Activated CD4-positive, alpha-beta T cell treated with anti-CD3 and anti-CD28 coated beads, Interleukin-2, amount 10 ng/mL, durations not matched to agents 24 days and 14 days (primary cell): ENCODE results near the gene KCNK7. TPM values are rescaled to one million over a fixed set of nuclear protein-coding genes. Genes with fewer than 3 reads are reported as not detected.

Experiments
- DNase-seq: peaks from one replicate; pipeline ENCODE4 v3.0.0; 2022
- H3K27ac Mint-ChIP-seq: one replicate; pipeline ENCODE4 v1.8.0; 2022; ENCODE audit warnings: mild to moderate bottlenecking, mixed read lengths
- H3K27me3 Mint-ChIP-seq: one replicate; pipeline ENCODE4 v1.8.0; 2022; ENCODE audit warnings: mixed read lengths
- H3K36me3 Mint-ChIP-seq: one replicate; pipeline ENCODE4 v1.8.0; 2022; ENCODE audit warnings: low read depth, mild to moderate bottlenecking, mixed read lengths
- H3K4me1 Mint-ChIP-seq: one replicate; pipeline ENCODE4 v1.8.0; 2021; ENCODE audit warnings: mixed read lengths
- H3K4me3 Mint-ChIP-seq: one replicate; pipeline ENCODE4 v1.8.0; 2022; ENCODE audit warnings: mild to moderate bottlenecking, moderate library complexity, mixed read lengths
- H3K9me3 Mint-ChIP-seq: one replicate; pipeline ENCODE4 v1.8.0; 2021; ENCODE audit warnings: mixed read lengths
- intact Hi-C: fragments of 100-400 bp; cut with micrococcal nuclease; formaldehyde crosslinking; loops from one replicate; pipeline ENCODE4 v1.15.1; 2023
- total RNA-seq: library from RNA; stranded (reverse); gene quantifications from 2 replicates; pipeline ENCODE4 v1.2.3, GENCODE V29; 2022

Gene KCNK7
- total RNA-seq, 1 donor from 2014 or later = 1.3 TPM

- peak overlapping the region; percentile 97 for H3K4me3 Mint-ChIP-seq
- intact Hi-C loops = no loop called here
- peaks cover 50% of the 10 kb centered on the region for H3K36me3 Mint-ChIP-seq
- H3K27ac Mint-ChIP-seq = peak overlapping the region; percentile 78
- peaks cover 3% of the 10 kb centered on the region for H3K27me3 Mint-ChIP-seq
- no peaks in the 10 kb centered on the region for H3K9me3 Mint-ChIP-seq
- H3K4me1 Mint-ChIP-seq = peaks cover 41% of the 10 kb centered on the region
- no peak for DNase-seq
Measured at GRCh38 chr11:65611028-65611757, 15.6 kb upstream of the KCNK7 start.

GRCh38 chr11:65610404-65610803, 14.8 kb upstream of the KCNK7 start:
- Mint-ChIP-seq H3K4me1 (peaks cover 39% of the 10 kb centered on the region), H3K4me3 (peak overlapping the region; percentile 97), H3K27ac (peak overlapping the region; percentile 78), H3K9me3 (no peaks in the 10 kb centered on the region), H3K36me3 (peaks cover 53% of the 10 kb centered on the region), H3K27me3 (peaks cover under 1% of the 10 kb centered on the region)
- intact Hi-C loops = no loop called here
- DNase-seq = no peak

GRCh38 chr11:65609665-65610064, 14.1 kb upstream of the KCNK7 start:
- Mint-ChIP-seq H3K27me3 (no peaks in the 10 kb centered on the region), H3K4me3 (peak overlapping the region; percentile 97), H3K36me3 (peaks cover 51% of the 10 kb centered on the region), H3K27ac (peak overlapping the region; percentile 78), H3K4me1 (peaks cover 36% of the 10 kb centered on the region), H3K9me3 (no peaks in the 10 kb centered on the region)
- DNase-seq = no peak
- intact Hi-C loops = no loop called here

DNA sequence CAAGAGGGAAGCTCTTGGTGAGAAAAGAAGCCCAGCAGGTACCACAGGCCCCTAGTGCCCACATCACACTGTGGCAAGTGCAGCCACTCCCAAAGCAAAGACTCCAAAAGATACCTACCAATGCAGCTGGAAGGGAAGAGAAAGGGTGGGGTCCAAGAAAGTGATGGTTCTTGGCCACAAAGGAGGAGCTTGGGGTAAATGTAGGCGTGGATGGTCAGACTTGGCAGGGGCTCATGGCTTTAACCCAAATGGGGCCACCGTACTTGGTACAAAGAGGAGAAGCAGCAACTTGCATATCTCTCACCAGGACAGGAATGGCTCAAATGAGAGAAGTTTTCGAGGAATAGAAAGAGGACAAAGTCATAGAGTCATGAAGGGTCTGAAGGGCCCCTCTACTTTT, 13.6 kb upstream of the KCNK7 start:
- DNase-seq = no peak
- H3K36me3 Mint-ChIP-seq = peaks cover 54% of the 10 kb centered on the region
- intact Hi-C loops = no loop called here
- no peaks in the 10 kb centered on the region for H3K9me3 Mint-ChIP-seq
- peaks cover 36% of the 10 kb centered on the region for H3K4me1 Mint-ChIP-seq
- peak overlapping the region; percentile 22 for H3K27ac Mint-ChIP-seq
- peak overlapping the region; percentile 16 for H3K4me3 Mint-ChIP-seq
- no peaks in the 10 kb centered on the region for H3K27me3 Mint-ChIP-seq

DNA sequence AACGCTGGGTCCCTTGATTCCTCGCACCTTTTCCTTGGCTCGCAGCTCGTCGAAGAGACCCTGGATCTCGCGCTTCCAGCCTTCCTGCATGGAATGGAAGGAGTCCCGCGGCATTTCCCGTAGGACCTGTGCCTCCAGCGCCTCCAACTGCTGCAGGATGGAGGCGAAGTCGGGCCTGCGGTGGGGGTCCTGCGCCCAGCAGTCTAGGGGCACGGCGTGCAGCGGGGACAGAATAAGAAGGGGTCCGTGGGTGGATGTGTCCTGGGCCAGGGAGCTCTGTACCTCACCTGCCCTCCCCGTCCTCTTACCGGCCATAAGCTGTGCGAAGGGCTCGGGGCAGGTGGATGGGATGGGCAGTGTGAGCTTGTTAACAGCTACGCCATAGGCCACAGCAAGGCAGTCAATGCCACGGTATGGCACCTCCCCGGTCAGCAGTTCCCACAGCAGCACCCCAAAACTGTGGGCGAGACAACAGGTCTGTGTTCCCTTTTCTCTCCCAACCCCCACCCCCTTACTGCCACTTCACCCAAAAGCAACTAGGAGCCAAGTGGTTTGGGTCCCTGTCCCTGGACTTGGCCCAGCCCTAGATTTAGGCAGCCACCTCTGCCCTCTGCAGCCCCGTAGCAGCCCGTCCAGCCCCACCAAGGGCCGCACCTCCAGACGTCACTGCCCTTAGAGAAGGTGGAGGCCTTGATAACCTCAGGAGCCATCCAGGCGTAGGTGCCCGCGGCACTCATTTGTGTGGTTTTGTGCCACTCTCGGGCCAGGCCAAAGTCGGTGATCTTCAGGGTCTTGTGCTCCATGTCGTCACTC, 12.2 kb upstream of the KCNK7 start:
- DNase-seq = no peak
- peaks cover 60% of the 10 kb centered on the region for H3K36me3 Mint-ChIP-seq
- H3K27ac Mint-ChIP-seq = no peak overlapping the region
- intact Hi-C loops = no loop called here
- H3K9me3 Mint-ChIP-seq = no peaks in the 10 kb centered on the region
- no peaks in the 10 kb centered on the region for H3K27me3 Mint-ChIP-seq
- H3K4me3 Mint-ChIP-seq = no peak overlapping the region
- peaks cover 31% of the 10 kb centered on the region for H3K4me1 Mint-ChIP-seq

DNA sequence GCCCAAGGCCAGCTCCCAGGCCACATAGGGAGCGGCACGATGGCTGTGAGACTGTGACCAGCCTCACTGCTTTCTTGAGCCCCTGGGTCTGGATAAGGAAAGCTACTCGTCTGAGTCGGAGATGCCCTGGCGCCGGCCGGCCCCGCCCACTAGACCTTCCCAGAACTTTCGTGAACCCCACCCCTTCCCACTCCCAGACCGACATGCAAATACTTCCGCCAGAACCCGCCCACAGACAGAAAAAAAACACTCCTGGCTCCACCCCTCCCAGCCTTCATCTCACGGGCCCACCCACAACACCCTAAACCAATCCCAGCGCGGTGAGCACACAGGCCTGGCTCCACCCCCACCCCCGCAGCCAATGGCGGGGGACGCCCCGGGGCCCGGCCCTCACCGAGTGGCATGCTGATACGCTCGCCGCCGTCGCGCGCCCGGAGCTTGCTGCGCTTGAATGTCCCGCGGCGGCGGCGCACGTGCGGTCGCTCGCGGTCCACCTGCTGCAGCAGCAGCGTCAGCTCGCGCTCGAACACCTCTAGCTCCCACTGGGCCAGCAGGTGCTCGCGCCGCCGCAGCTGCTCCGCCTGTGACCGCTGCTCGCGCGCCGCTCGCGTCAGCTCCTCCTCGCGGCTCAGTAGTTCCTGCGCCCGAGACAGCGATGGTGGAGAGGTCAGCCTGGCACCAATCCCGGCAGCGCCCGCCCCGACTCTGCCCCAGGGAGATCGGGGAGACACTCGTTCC, 11.4 kb upstream of the KCNK7 start:
- Mint-ChIP-seq H3K4me1 (peaks cover 26% of the 10 kb centered on the region), H3K36me3 (peaks cover 55% of the 10 kb centered on the region), H3K27me3 (no peaks in the 10 kb centered on the region), H3K4me3 (no peak overlapping the region), H3K27ac (no peak overlapping the region), H3K9me3 (no peaks in the 10 kb centered on the region)
- intact Hi-C loops = no loop called here
- no peak for DNase-seq

GRCh38 chr11:65604258-65604657, 8.7 kb upstream of the KCNK7 start:
- Mint-ChIP-seq H3K4me1 (peaks cover 4% of the 10 kb centered on the region), H3K27me3 (no peaks in the 10 kb centered on the region), H3K36me3 (peaks cover 46% of the 10 kb centered on the region), H3K9me3 (no peaks in the 10 kb centered on the region), H3K27ac (no peak overlapping the region), H3K4me3 (no peak overlapping the region)
- DNase-seq = no peak
- intact Hi-C loops = no loop called here

- H3K27me3 Mint-ChIP-seq = no peaks in the 10 kb centered on the region
- intact Hi-C loops = no loop called here
- H3K9me3 Mint-ChIP-seq = no peaks in the 10 kb centered on the region
- H3K27ac Mint-ChIP-seq = no peak overlapping the region
- no peak for DNase-seq
- H3K4me1 Mint-ChIP-seq = peaks cover 7% of the 10 kb centered on the region
- peaks cover 34% of the 10 kb centered on the region for H3K36me3 Mint-ChIP-seq
- H3K4me3 Mint-ChIP-seq = no peak overlapping the region
Measured at GRCh38 chr11:65599955-65600246, 4.3 kb upstream of the KCNK7 start.

GRCh38 chr11:65599216-65599954, 3.8 kb upstream of the KCNK7 start:
- Mint-ChIP-seq H3K9me3 (no peaks in the 10 kb centered on the region), H3K36me3 (peaks cover 33% of the 10 kb centered on the region)
- DNase-seq = no peak

DNA sequence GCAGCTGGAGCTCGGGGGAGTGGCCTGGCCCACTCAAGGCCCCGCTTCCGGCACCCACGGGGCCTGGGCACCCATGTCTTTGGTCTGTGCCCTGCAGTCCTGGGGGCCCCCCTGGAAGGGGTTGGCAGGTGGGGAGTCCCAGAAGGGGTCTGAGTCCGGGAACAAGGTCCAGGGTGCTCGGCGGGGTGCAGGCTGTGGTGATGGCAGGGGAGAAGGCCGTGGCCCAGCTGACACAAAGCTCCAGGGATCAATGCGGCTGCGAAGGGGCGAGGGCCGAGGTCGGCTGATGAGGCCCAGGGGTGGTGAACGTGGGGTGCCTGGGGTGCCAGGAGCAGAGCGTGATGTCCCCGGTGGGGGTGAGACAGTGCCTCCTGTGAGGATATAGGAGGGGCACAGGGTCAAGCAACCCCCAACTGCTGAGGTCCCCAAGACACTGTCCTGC, 2.7 kb upstream of the KCNK7 start:
- Mint-ChIP-seq H3K27ac (no peak overlapping the region), H3K36me3 (peaks cover 30% of the 10 kb centered on the region), H3K9me3 (no peaks in the 10 kb centered on the region), H3K27me3 (no peaks in the 10 kb centered on the region), H3K4me1 (peaks cover 11% of the 10 kb centered on the region), H3K4me3 (no peak overlapping the region)
- intact Hi-C loops = no loop called here
- DNase-seq = no peak

More at GRCh38 chr11:65599216-65599954, 3.8 kb upstream of the KCNK7 start:
- H3K4me1 Mint-ChIP-seq = peaks cover 9% of the 10 kb centered on the region
- no peaks in the 10 kb centered on the region for H3K27me3 Mint-ChIP-seq
- no peak overlapping the region for H3K4me3 Mint-ChIP-seq
- H3K27ac Mint-ChIP-seq = no peak overlapping the region
- intact Hi-C loops = no loop called here

GRCh38 chr11:65596520-65596919, 920 bp upstream of the KCNK7 start:
- Mint-ChIP-seq H3K27me3 (no peaks in the 10 kb centered on the region), H3K36me3 (peaks cover 29% of the 10 kb centered on the region), H3K4me3 (no peak overlapping the region), H3K4me1 (peaks cover 13% of the 10 kb centered on the region), H3K27ac (peak overlapping the region; percentile 74), H3K9me3 (no peaks in the 10 kb centered on the region)
- DNase-seq = no peak
- intact Hi-C loops = no loop called here

DNA sequence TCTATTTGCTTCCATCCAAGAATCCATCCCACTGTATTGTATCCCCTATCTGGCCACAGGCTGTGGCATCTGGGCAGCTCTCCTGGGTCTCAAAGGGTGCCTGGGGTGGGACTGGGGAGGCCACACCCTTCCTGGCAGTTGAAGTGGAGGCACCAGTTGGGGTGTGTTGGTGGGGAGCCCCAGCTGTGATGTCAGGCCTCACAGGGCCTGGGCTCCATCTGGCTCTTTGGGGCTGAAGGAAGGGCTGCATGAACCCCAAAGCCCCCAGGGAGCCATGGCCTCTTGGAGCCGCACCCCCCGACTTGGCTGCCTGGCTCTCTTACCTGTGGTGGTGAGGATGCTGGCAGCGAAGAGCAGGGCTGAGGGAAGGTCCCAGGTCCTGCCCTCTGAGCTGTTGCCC, 469 bp downstream of the KCNK7 start:
- Mint-ChIP-seq H3K27me3 (no peaks in the 10 kb centered on the region), H3K27ac (peak overlapping the region; percentile 52), H3K36me3 (peaks cover 32% of the 10 kb centered on the region), H3K4me3 (no peak overlapping the region), H3K4me1 (peaks cover 13% of the 10 kb centered on the region), H3K9me3 (no peaks in the 10 kb centered on the region)
- no peak for DNase-seq
- intact Hi-C loops = no loop called here

DNA sequence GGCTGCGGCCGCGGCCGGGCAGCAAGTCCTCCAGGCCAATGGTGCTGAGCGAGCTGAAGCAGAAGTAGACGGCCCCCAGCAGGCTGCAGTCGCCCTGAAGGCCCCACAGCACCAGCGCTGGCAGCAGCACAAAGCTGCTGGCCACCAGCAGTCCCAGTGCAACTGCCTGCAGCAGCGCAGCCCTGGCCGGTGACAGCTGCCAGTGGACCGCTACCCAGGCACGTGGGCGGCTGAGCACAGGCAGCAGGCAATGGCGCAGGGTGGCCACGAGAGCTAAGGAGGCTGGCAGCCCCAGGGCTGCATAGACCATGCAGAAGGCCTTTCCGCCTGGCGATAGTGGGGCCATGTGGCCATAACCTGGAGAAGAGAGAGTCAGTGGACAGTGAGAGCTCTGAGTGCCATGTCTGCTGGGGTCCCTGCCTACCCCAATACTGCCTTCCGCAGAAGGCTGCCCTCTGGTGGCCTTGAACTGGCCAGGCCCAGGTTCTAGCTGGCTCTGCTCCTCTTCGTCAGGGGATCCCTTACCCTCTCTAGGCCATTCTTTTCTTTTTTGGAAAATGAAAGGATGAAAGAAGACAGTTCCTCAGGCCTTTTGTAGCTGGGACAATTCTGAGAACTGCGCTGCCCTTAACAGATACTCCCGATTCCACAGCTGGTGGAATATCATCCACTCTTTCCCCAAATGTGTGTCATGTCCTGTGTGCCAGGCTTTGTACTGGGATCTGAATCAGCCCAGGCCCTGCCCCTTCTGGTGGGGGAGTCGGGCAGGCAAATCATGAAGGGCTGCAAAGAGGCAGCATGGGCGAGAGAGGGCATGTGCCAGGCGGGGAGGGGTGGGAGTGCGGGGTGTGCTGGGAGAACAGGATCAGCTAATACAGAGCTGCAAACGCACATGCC, 1.8 kb downstream of the KCNK7 start:
- Mint-ChIP-seq H3K9me3 (no peaks in the 10 kb centered on the region), H3K27ac (peak overlapping the region; percentile 58), H3K4me3 (no peak overlapping the region), H3K36me3 (peaks cover 35% of the 10 kb centered on the region), H3K27me3 (no peaks in the 10 kb centered on the region), H3K4me1 (peaks cover 19% of the 10 kb centered on the region)
- DNase-seq = peak; percentile 82
- intact Hi-C loops = no loop called here
